Neutrophil (primary cell): ENCODE measurements around the gene TXNL4A.

Source experiments
- H3K27ac ChIP-seq: fragments of 200-600 bp; sonication (generic); 2 replicates; pipeline ENCODE4 v1.5.1; 2016; ENCODE audit warnings: mild to moderate bottlenecking, moderate library complexity
- H3K27me3 ChIP-seq: fragments of 200-600 bp; sonication (generic); 2 replicates; pipeline ENCODE4 v1.6.0; 2016; ENCODE audit warnings: mild to moderate bottlenecking
- H3K36me3 ChIP-seq: fragments of 200-600 bp; sonication (generic); 2 replicates; pipeline ENCODE4 v1.5.1; 2017
- H3K4me1 ChIP-seq, 2 experiments: fragments of 200-600 bp in 1 of 2; sonication (generic) in 1 of 2; 1 replicate in 1 of 2; 2 replicates in 1 of 2; pipeline versions ENCODE4 v1.5.1 to v1.6.1; 2013 to 2016; ENCODE audit warnings: low read depth in 1 of 2, low read length in 1 of 2, mild to moderate bottlenecking in 1 of 2, moderate library complexity in 1 of 2; ENCODE audit not compliant: control insufficient read depth in 1 of 2, insufficient read depth in 1 of 2
- H3K4me3 ChIP-seq, 2 experiments: fragments of 200-600 bp in 1 of 2; sonication (generic) in 1 of 2; 1 replicate in 1 of 2; 2 replicates in 1 of 2; pipeline ENCODE4 v1.5.1; 2013 to 2016; ENCODE audit warnings: low read depth in 1 of 2, low read length in 1 of 2, mild to moderate bottlenecking in 1 of 2, moderate library complexity in 1 of 2
- H3K9me3 ChIP-seq: fragments of 200-600 bp; sonication (generic); 2 replicates; pipeline ENCODE4 v1.5.1; 2016
- TF ChIP-seq, protein P1 (sequence below): fragments of 200-600 bp; sonication (generic); IDR thresholded peaks from 2 replicates; pipeline ENCODE4 v1.5.1; 2016; ENCODE audit warnings: antibody characterized with exemption

TXNL4A gene

DNA sequence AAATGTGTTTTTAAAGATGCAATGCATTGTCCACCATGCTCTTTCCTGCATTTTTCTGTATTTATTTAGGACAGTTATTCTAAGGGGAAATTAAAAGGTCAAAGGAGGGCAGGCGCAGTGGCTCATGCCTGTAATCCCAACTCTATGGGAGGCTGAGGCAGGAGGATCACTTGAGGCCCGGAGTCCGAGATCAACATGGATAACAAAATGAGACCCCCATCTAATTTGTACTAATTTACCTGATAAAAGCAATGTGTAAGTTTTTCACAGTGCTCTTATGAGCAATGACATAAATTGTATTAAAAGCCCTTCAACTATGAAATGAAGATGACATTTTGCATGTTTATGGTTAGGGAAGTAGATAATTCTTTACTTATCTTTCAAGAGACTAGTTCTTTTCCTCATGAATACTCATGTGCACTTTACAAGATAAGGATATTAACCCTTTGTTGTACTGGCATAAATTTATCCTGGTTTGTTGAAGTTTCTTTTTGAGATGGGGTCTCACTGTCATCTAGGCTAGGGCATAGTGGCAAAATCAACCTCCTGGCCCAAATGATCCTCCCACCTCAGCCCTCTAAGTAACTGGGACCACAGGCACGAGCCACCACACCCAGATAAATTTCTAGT is 14.2 kb downstream of the TXNL4A start:
- no peak overlapping the region for H3K4me3 ChIP-seq
- peaks cover 66% of the 10 kb centered on the region for H3K36me3 ChIP-seq
- H3K9me3 ChIP-seq = no peaks in the 10 kb centered on the region
- no peak overlapping the region for H3K27ac ChIP-seq
- TF ChIP-seq, protein P1, sequence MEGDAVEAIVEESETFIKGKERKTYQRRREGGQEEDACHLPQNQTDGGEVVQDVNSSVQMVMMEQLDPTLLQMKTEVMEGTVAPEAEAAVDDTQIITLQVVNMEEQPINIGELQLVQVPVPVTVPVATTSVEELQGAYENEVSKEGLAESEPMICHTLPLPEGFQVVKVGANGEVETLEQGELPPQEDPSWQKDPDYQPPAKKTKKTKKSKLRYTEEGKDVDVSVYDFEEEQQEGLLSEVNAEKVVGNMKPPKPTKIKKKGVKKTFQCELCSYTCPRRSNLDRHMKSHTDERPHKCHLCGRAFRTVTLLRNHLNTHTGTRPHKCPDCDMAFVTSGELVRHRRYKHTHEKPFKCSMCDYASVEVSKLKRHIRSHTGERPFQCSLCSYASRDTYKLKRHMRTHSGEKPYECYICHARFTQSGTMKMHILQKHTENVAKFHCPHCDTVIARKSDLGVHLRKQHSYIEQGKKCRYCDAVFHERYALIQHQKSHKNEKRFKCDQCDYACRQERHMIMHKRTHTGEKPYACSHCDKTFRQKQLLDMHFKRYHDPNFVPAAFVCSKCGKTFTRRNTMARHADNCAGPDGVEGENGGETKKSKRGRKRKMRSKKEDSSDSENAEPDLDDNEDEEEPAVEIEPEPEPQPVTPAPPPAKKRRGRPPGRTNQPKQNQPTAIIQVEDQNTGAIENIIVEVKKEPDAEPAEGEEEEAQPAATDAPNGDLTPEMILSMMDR = no peak
- H3K4me1 ChIP-seq = no peaks in the 10 kb centered on the region
- no peaks in the 10 kb centered on the region for H3K27me3 ChIP-seq

DNA sequence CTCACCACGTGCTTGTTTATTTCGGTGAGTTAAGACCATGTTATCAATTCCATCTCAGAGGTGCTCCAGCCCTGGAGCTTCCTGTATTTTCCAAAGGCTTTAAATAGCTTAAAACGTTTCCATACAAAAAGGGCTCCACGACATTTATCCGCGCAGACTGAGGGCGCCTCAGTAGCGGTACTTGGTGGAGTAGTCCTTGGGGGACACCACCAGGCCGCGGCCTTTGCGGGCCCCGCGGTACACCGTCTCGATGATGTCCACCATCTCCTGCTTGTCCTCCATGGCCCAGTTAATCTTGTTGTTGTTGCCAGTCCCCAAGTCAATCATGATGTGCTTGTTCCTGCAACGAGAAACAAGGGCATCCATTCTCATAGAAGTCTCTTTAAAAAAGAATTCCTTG is 14.8 kb downstream of the TXNL4A start:
- no peak overlapping the region for H3K27ac ChIP-seq
- H3K4me3 ChIP-seq = no peak overlapping the region
- H3K36me3 ChIP-seq = peaks cover 64% of the 10 kb centered on the region
- H3K27me3 ChIP-seq = no peaks in the 10 kb centered on the region
- H3K4me1 ChIP-seq = no peaks in the 10 kb centered on the region
- TF ChIP-seq, protein P1 = no peak
- no peaks in the 10 kb centered on the region for H3K9me3 ChIP-seq

DNA sequence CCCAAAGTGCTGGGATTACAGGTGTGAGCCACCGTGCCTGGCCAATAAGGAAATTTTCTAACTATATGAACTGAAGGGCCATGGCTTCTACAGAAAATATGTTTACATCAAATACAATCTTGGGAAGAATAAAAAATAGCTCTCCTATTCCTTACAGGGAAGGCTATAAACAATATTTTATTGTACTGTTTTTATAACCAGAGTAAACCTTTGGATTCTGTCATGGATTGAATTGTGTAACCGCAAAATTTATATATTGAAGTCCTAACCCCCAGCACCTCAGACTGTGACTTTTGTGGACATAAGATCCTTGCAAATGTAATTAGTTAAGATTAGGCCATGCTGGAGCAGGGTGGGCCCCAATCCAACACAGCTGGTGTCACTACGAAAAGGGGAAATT is 15.6 kb downstream of the TXNL4A start:
- H3K27ac ChIP-seq = no peak overlapping the region
- no peaks in the 10 kb centered on the region for H3K9me3 ChIP-seq
- peaks cover 64% of the 10 kb centered on the region for H3K36me3 ChIP-seq
- H3K4me3 ChIP-seq = no peak overlapping the region
- no peaks in the 10 kb centered on the region for H3K4me1 ChIP-seq
- TF ChIP-seq, protein P1 = no peak
- H3K27me3 ChIP-seq = no peaks in the 10 kb centered on the region

DNA sequence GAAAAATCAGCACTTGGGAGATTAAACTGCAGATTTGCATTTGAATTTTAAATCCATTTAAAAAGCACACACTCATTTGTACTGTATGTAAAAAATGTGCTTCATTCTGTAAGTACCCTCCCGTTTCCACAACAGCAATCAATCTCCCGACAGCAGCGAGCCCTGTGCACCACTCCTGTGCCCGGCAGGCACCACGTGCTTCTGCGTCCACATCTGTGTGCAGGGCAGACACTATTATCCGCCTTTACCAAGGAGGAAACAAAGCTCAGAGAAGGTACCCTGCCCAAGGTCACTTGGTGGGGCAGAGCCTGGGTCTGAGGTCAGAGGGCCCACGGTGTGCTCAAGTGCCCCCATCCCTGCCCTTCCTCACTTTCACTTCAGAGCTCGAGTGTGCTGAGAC is 16.4 kb downstream of the TXNL4A start:
- Histone ChIP-seq H3K4me1 (no peaks in the 10 kb centered on the region), H3K36me3 (peaks cover 64% of the 10 kb centered on the region), H3K27me3 (no peaks in the 10 kb centered on the region), H3K4me3 (no peak overlapping the region), H3K27ac (no peak overlapping the region), H3K9me3 (no peaks in the 10 kb centered on the region)
- TF ChIP-seq, protein P1 = no peak

DNA sequence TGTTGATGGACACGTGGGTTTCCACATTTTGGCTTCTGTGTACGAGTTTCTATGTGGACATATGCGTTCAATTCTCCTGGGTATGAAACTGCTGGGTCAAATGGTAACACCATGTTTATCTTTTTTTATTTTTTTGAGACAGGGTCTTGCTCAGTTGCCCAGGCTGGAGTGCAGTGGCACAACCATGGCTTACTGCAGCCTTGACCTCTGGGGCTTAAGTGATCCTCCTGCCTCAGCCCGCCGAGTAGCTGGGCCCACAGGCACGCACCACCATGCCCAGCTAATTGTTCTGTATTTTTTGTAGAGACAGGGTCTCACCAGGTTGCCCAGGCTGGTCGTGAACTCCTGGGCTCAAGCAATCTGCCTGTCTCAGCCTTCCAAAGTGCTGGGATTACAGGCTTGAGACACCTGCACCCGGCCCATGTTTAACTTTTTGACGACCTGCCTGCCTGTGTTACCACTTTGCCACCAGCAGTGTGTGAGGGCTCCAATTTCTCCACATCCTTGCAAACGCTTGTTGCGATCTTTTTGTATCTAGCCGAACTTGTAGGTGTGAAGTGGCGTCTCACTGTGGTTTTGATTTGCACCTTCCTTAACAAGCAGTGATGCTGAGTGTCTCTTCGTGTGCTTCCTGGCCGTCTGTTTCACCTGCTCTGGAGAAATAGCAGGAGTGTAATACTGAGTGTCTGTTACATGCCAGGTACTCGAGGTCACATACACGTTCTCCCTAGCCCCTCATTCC is 17.0 kb downstream of the TXNL4A start:
- Histone ChIP-seq H3K27ac (no peak overlapping the region), H3K4me3 (no peak overlapping the region), H3K4me1 (no peaks in the 10 kb centered on the region), H3K27me3 (no peaks in the 10 kb centered on the region), H3K36me3 (peaks cover 62% of the 10 kb centered on the region), H3K9me3 (no peaks in the 10 kb centered on the region)
- TF ChIP-seq, protein P1 = no peak
